HG03521 (cell line): ENCODE results near the gene VWA5B1.

Experiments used
- ATAC-seq: cut with Tn5 transposase; IDR thresholded peaks from one replicate; pipeline ENCODE4 v1.9.1; 2021; ENCODE audit warnings: mild to moderate bottlenecking, moderate library complexity; ENCODE audit not compliant: unreplicated experiment

The VWA5B1 gene

GRCh38 chr1:20320704-20321103 is 30.0 kb downstream of the VWA5B1 start:
- no peak for ATAC-seq

- ATAC-seq, result no peak
These were observed 30.9 kb downstream of the VWA5B1 start for GRCh38 chr1:20321573-20321972.

GRCh38 chr1:20322081-20322824 is 31.6 kb downstream of the VWA5B1 start:
- ATAC-seq, result no peak

DNA sequence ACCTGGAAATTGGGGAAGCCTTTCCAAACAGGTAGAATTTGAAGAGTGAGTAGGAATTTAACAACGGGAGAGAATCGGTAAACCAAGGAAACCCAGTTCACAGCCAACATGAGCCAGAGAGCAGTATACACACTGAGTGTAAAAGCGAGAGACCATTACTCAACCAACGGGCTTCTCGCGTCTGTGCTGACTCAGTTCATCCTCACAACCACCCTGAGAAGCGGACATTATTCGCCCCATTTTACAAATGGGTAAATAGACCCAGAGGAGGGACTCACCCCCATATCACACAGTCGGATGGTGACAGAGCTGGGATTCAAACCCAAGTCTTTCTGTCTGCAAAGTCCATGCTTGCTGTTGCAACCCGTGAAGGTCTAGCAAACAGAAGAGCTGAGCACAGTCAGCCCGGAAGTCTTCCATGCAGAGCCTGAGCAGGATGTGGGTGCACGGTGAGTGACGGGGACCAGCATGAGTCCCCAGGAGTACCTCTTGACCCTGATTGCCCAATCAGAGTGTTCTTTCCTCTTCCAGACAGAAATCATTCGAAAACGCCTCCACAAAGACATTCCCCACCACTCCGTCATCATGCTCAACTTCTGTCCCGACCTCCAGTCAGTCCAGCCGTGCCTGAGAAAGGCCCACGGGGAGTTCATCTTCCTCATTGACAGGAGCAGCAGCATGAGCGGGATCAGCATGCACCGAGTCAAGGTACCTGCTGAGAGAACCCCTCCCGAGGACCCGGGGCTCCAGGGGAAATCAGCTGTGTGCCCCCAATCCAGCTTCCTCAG is 32.3 kb downstream of the VWA5B1 start:
- no peak for ATAC-seq

DNA sequence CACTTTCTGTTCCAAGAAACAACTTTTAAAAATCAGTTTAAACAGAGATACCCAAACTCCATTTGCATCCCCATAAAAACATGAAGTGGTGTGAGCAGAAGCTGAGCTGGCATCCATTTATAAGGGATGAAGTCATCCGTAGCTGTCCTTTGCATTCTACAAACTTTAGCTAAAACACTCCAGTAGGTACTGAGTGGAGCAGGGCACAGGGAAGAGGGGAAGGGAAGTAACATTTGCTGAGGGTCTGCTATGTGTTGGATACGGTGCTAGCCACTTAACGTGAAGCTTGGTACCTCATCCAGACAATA is 32.9 kb downstream of the VWA5B1 start:
- ATAC-seq, result no peak

GRCh38 chr1:20324704-20325406 is 34.2 kb downstream of the VWA5B1 start:
- ATAC-seq, result no peak

DNA sequence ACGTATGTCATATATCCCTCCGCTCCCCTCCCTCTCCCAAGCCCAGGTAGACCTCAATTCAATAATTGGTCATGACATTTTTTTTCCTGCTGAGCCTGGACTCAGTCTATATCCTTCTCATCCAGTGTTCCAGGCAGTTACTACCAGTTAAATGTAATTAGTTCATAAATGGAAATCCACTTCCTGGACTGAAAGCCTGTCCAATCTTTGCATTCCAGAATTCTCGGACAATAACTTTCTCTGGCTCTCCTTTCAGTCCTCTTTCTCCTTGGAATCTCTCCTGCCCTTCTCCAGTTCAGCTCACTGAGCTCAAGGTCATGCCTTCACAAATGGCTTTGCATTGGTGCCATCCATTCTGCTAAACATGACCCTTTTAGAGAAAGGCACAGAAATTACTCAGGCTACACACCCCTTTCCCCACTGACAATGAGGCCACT is 34.8 kb downstream of the VWA5B1 start:
- ATAC-seq, result no peak

- no peak for ATAC-seq
These were observed 35.3 kb downstream of the VWA5B1 start for GRCh38 chr1:20325844-20326420.

DNA sequence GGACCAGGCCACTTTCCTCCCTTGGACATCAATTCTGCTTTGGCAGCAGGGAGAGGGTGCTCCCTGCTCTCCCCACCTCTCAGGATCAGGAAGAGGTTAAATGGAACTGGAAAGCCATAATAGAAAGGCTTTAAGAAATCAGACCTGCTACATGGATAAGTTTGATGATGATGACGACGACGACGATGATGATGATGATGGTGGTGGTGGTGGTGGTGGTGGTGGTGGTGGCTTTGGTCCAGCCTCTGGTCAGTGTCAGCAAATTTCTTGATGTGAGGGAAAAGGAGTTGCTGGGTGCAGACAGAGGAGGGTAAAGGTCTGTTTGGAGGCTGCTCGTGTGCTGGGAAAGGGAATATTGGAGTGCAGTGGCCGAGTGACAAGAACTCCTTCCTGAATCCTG is 36.8 kb downstream of the VWA5B1 start:
- no peak for ATAC-seq

GRCh38 chr1:20328201-20328600 is 37.5 kb downstream of the VWA5B1 start:
- no peak for ATAC-seq

DNA sequence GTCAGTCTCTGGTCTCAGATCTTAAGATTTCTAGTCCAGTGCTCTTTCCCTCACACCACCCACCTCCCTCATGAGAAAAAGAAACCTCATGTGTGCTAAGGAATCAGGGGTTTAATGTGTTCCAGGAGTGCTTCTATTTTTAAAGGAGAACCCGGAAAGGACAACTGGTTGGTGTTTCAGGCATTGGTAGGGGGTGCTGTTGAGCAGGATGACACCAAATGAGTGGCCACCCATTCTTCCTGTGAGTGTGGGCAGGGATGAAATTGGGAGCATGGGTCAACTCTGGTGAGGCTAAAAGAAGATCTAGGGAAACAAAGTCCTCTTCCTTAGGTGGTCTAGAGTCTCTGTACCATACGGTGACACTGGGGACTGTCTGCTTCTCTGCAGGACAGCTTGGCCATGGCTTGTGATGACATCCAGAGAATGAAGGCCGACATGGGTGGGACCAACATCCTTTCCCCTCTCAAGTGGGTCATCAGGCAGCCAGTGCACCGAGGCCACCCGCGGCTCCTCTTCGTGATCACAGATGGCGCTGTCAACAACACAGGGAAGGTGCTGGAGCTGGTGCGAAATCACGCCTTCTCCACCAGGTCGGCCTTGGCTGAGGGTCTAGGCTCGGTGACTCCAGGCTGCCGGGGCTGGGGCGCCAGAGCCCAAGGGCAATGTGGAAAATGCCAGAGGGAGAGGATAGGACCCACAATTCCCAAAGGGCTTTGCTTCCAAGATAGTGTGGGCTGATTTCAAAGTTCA is 39.3 kb downstream of the VWA5B1 start:
- no peak for ATAC-seq

GRCh38 chr1:20334103-20334502 is 43.4 kb downstream of the VWA5B1 start:
- no peak for ATAC-seq

DNA sequence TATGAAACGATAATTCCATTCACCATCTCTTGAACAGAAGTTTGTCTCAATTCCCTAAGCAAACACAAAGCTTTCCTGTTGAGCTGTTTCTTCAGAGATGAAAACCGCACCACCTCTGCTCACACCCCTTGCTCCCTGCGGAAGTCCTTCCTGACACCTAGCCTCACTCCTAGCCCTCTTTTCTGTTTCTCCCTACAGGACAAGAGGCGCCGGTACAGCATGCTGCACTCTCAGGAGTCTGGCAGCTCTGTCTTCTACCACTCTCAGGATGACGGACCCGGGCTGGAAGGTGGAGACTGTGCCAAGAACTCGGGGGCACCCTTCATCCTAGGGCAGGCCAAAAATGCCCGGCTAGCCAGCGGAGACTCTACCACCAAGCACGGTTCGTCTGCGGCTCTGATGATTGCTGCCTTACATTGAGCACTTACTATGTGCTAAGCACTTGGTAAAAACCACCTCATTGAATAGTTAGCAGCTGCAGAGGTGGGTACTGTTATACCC is 45.5 kb downstream of the VWA5B1 start:
- ATAC-seq, result no peak

- no peak for ATAC-seq
These were observed 46.9 kb downstream of the VWA5B1 start for GRCh38 chr1:20337581-20337980.

DNA sequence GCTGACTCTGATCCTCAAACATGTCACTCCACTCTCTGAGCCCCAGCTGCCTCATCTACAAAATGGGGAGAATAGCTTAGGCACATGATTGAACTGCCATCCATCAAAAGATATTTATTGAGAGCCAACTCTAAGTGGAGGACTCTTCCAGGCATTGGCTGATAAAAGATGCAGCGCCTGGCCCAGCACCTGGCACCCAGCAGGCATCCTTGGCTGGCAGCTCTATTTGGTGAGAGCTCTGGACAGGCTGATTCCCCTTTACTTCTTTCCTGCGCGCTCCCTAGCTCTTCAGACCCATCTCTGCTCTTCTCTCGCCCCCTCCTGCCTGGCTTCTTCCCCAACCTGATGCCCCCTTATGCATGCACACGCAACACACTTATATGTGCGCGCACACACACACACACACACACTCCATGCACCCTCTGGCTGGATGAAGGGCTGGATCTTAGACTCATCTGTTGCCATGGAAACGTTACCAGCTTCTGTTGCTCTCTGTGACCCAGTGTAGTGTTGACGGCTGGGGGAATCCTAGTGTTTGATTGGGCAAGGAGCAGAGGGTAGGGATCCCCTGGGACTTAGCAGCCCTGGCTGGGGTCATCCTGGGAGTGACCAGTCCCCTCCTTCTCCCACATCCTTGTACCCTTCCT is 49.3 kb downstream of the VWA5B1 start:
- ATAC-seq, result no peak

DNA sequence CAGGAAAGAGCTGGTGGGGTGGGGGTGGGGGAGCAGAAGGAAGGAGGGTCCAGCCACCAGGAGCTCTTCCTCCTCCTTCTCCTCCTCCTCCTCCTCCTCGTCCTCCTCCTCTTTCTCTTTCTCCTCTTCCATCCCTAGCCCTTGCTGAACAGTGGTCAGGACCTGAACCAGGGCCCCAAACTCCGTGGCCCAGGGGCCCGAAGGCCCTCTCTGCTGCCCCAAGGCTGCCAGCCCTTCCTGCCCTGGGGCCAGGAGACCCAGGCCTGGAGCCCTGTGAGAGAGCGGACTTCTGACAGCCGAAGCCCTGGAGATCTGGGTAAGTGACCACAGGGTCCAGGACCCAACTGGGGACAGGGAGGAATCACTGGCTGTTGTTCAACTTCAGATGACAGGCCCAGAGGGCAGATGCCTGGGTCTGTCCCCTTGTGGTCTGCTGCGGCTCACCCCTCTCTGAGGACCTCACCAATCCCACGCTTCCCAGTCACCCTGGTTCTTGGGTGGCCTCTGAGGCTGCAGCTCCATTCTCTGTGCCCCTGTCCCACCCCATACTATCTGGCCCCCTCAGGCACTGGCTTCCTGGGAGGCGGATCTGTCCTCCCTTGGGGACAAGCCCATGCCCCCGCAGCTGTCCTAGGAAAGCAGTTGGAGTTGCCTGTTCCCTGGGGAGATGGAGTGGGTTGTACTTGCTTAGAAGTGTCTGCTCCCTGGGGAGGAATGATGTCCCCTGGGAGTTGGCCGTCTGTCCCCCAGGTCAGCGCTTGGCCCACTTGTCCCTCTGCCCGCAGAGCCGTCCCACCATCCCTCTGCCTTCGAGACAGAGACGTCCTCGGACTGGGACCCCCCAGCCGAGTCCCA is 51.8 kb downstream of the VWA5B1 start:
- ATAC-seq, result no peak

GRCh38 chr1:20343149-20343937 is 52.7 kb downstream of the VWA5B1 start:
- ATAC-seq, result no peak

GRCh38 chr1:20343938-20344302 is 53.2 kb downstream of the VWA5B1 start:
- no peak for ATAC-seq
